MCF 10A (cell line): ENCODE measurements around the gene SEZ6L. TPM values are rescaled to one million over a fixed set of nuclear protein-coding genes. Genes with fewer than 3 reads are reported as not detected.

Experiments
- BruUV-seq: library from RNA; stranded (reverse); fragments of 400-500 nt; replicated peaks from 2 replicates; lab custom pipeline; 2021; lab: Mats Ljungman, UMichigan
- CTCF ChIA-PET: fragments of 300-600 bp; sonication (Branson Sonifier 250); formaldehyde crosslinking; extraction: SDS; loops from one replicate; lab custom pipeline; 2021; ENCODE audit warnings: antibody characterized with exemption, inconsistent platforms; lab: Yijun Ruan, JAX
- POLR2A ChIA-PET: fragments of 300-600, 350-650 bp; sonication (Branson Sonifier 250); formaldehyde crosslinking; extraction: SDS; loops from one replicate; lab custom pipeline; 2020; ENCODE audit warnings: antibody characterized with exemption, inconsistent platforms; lab: Yijun Ruan, JAX
- DNase-seq: peaks from one replicate; pipeline ENCODE4 v3.0.0-alpha.2; 2018; ENCODE audit not compliant: unreplicated experiment
- H3K27ac Mint-ChIP-seq: one replicate; pipeline ENCODE4 v1.8.0; 2022; ENCODE audit warnings: mild to moderate bottlenecking, low read depth, mixed read lengths; ENCODE audit not compliant: unreplicated experiment
- H3K27me3 Mint-ChIP-seq: one replicate; pipeline ENCODE4 v1.8.0; 2022; ENCODE audit warnings: mixed read lengths; ENCODE audit not compliant: insufficient read depth, unreplicated experiment
- H3K36me3 Mint-ChIP-seq: one replicate; pipeline ENCODE4 v1.8.0; 2022; ENCODE audit warnings: mild to moderate bottlenecking, moderate library complexity, mixed read lengths; ENCODE audit not compliant: insufficient read depth, unreplicated experiment
- H3K4me1 Mint-ChIP-seq: one replicate; pipeline ENCODE4 v1.8.0; 2022; ENCODE audit warnings: mixed read lengths; ENCODE audit not compliant: insufficient read depth, unreplicated experiment
- H3K4me3 Mint-ChIP-seq: one replicate; pipeline ENCODE4 v1.8.0; 2022; ENCODE audit warnings: mild to moderate bottlenecking, moderate library complexity, mixed read lengths; ENCODE audit not compliant: unreplicated experiment
- H3K9me3 Mint-ChIP-seq: one replicate; pipeline ENCODE4 v1.8.0; 2022; ENCODE audit warnings: mixed read lengths; ENCODE audit not compliant: unreplicated experiment
- CTCF ChIP-seq: fragments of 200-600 bp; IDR thresholded peaks from one replicate; pipeline ENCODE4 v1.8.0; 2022; ENCODE audit warnings: antibody characterized with exemption, mild to moderate bottlenecking; ENCODE audit not compliant: unreplicated experiment
- intact Hi-C: fragments of 100-400 bp; cut with micrococcal nuclease; formaldehyde crosslinking; loops from 2 replicates; pipeline ENCODE4 v1.14.1; 2022
- total RNA-seq: library from RNA; stranded (reverse); gene quantifications from 2 replicates; pipeline ENCODE4 v1.2.3, GENCODE V29; 2022

The SEZ6L gene
- total RNA-seq, 1 experiment from 2014 or later: not detected

DNA sequence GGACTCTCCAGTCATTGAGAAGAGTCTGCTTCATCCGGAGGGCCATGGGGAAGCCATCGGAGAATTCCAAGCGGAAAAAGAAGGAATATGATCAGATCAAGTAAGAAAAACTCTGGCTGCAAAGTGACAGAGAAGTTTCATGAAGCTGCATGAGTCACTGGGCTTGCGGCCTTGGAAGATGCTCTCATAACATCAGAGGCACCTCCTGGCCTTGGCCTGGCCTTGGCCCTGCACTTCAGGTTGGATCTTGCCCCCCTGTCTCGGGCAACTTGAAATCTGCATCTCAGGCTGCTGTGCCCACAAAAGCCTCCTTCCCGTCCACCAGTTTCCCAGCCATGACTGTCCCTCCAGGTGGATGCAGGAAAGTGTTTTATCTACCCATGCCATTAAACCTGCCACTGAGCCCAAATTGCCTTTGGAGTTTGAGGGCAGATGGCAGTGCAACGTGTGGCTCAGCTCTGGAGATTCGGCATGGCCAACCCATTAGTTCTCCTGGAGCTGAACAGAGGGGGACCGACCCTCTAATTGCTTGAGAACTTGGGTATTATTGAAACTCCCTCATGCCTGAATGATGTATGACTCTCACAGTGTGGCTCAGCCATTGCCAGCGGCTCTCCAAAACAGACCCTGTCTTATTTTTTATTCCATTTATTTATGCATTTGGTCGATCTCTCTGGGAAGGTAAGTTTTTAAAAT lies 66.7 kb downstream of the SEZ6L start:
- no TSS peak for BruUV-seq
- TF ChIP-seq CTCF: no peak
- DNase-seq: no peak
- no peaks in the 10 kb centered on the region for H3K4me1 Mint-ChIP-seq
- H3K36me3 Mint-ChIP-seq: no peaks in the 10 kb centered on the region
- H3K4me3 Mint-ChIP-seq: no peak overlapping the region
- H3K27me3 Mint-ChIP-seq: peaks cover 68% of the 10 kb centered on the region
- ChIA-PET CTCF (no interaction called here), POLR2A (no interaction called here)
- H3K9me3 Mint-ChIP-seq: no peaks in the 10 kb centered on the region
- intact Hi-C loops: no loop called here
- no peak overlapping the region for H3K27ac Mint-ChIP-seq

DNA sequence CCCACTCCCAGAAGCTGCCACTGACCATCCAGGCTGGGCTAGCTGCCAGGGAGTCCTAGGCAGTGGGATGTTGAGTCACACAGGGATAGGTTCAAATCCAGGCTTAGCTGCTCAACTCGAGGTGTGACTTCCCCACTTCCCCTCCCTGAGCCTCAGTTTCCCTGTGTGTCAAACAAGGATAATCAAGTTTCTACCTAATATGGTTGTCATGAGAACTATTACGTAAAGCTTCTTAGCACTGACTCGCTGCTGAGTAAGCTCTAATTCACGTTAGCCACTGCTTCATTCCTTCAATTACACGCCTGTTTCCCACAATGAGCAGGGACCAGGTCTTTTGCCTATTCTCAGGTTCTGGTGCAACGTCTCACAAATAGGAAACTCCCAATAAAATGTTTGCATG lies 67.7 kb downstream of the SEZ6L start:
- H3K4me3 Mint-ChIP-seq: no peak overlapping the region
- no peak overlapping the region for H3K27ac Mint-ChIP-seq

GRCh38 chr22:26238596-26238995 lies 69.3 kb downstream of the SEZ6L start:
- CTCF ChIA-PET: no interaction called here
- Mint-ChIP-seq H3K9me3 (no peaks in the 10 kb centered on the region), H3K4me3 (no peak overlapping the region), H3K27ac (no peak overlapping the region), H3K27me3 (peaks cover 62% of the 10 kb centered on the region), H3K4me1 (no peaks in the 10 kb centered on the region), H3K36me3 (no peaks in the 10 kb centered on the region)
- POLR2A ChIA-PET: no interaction called here
- DNase-seq: no peak
- no peak for TF ChIP-seq CTCF
- intact Hi-C loops: no loop called here
- BruUV-seq: no TSS peak

More for the DNA sequence above, 67.7 kb downstream of the SEZ6L start:
- ChIA-PET POLR2A (no interaction called here), CTCF (no interaction called here)
- no peaks in the 10 kb centered on the region for H3K4me1 Mint-ChIP-seq
- intact Hi-C loops: no loop called here
- no peaks in the 10 kb centered on the region for H3K36me3 Mint-ChIP-seq
- H3K27me3 Mint-ChIP-seq: peaks cover 63% of the 10 kb centered on the region
- TF ChIP-seq CTCF: no peak
- BruUV-seq: no TSS peak
- DNase-seq: no peak
- H3K9me3 Mint-ChIP-seq: no peaks in the 10 kb centered on the region

- BruUV-seq: no TSS peak
- intact Hi-C loops: no loop called here
- H3K36me3 Mint-ChIP-seq: no peaks in the 10 kb centered on the region
- peaks cover 62% of the 10 kb centered on the region for H3K27me3 Mint-ChIP-seq
- no peak overlapping the region for H3K27ac Mint-ChIP-seq
- POLR2A ChIA-PET: no interaction called here
- no peak for TF ChIP-seq CTCF
- CTCF ChIA-PET: no interaction called here
- H3K9me3 Mint-ChIP-seq: no peaks in the 10 kb centered on the region
- no peak for DNase-seq
- H3K4me1 Mint-ChIP-seq: no peaks in the 10 kb centered on the region
- no peak overlapping the region for H3K4me3 Mint-ChIP-seq
These were observed 70.3 kb downstream of the SEZ6L start for GRCh38 chr22:26239581-26239980.
